Measurements from ENCODE around the gene INSL6.
"Not testable (repeated sequence)": the region's sequence is repeated elsewhere in the genome, so short reads cannot be mapped to it uniquely, and the experiment has no call there.

Gene INSL6

DNA sequence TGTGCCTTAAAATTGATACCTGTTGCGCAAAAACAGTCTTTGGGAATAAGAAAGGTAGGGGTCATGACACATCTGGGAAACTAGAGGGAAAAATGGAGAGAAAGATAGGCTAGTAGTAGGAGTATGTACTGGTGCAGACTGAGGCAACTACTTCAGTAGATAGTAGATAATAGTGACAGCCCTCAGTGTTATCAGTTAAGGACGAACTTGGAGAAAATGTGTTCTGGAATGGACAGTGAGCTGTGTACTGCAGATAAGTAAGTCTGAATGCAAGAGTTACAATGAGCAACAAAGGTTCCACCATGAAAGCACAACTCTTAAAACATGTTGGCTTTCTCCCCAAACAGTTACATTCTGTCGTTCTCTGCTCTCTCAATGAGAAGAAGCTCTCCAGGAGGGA, 6.5 kb upstream of the INSL6 start:
- DNase-seq (ENCODE audit: low read depth): no peak
- TF ChIP-seq, protein P1, sequence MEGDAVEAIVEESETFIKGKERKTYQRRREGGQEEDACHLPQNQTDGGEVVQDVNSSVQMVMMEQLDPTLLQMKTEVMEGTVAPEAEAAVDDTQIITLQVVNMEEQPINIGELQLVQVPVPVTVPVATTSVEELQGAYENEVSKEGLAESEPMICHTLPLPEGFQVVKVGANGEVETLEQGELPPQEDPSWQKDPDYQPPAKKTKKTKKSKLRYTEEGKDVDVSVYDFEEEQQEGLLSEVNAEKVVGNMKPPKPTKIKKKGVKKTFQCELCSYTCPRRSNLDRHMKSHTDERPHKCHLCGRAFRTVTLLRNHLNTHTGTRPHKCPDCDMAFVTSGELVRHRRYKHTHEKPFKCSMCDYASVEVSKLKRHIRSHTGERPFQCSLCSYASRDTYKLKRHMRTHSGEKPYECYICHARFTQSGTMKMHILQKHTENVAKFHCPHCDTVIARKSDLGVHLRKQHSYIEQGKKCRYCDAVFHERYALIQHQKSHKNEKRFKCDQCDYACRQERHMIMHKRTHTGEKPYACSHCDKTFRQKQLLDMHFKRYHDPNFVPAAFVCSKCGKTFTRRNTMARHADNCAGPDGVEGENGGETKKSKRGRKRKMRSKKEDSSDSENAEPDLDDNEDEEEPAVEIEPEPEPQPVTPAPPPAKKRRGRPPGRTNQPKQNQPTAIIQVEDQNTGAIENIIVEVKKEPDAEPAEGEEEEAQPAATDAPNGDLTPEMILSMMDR (conservative IDR thresholded peaks at IDR 0.05; ENCODE audit: control insufficient read depth, insufficient read depth, low read depth, low read length): no peak
- H3K4me3 ChIP-seq (ENCODE audit: control insufficient read depth, low read depth, low read length): no peak overlapping the region

DNA sequence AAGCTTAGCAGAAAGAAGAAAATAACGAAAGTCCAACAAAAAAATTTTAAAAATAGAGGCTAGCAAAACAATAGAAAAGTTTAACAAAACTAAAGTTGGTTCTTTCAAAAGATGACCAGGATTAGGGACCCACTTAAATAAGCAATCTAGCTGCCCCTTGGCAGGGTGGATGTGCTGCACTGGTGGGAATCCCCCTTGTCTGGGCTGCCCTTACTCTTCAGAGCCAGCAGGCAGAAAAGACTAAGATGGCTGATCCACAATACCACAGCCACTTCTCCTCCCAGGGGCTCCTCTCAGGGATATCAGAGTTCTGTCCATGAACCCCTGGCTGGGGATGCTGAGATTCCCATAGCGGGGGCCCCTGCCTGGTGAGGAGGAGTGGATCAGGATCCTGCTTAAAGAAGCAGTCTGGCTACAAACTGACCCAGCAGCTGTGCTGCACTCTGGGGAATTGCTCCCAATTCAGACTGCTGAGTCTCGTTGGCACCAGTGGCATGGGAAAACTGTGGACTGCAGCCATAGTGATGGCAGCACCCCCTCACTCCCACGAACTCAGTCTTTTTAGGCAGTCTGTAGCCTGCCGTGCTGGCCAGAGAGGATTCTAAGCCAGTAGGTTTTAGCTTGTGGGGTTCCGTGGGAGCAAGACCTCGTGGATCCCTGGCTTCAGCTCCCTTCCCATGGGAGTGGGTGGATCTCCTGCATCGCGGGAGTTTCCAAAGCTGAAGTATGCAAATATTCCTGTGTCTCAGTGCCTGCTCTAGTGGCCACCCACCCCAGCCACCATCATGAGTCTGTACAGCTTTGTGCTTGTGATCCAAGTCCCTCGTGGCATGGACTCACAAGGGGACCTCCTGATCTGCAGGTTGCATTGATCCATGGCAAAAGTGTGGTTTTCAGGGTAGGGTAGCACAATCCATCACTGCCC, 2.9 kb upstream of the INSL6 start:
- no peak for DNase-seq (ENCODE audit: low read depth)
- H3K4me3 ChIP-seq (ENCODE audit: control insufficient read depth, low read depth, low read length): no peak overlapping the region
- TF ChIP-seq, protein P1 (conservative IDR thresholded peaks at IDR 0.05; ENCODE audit: control insufficient read depth, insufficient read depth, low read depth, low read length): no peak

GRCh38 chr9:5186416-5187169, 1.2 kb upstream of the INSL6 start:
- peak; percentile 67 for DNase-seq (ENCODE audit: low read depth)
- no peak overlapping the region for H3K4me3 ChIP-seq (ENCODE audit: control insufficient read depth, low read depth, low read length)
- TF ChIP-seq, protein P1 (conservative IDR thresholded peaks at IDR 0.05; ENCODE audit: control insufficient read depth, insufficient read depth, low read depth, low read length): peak; percentile 83

DNA sequence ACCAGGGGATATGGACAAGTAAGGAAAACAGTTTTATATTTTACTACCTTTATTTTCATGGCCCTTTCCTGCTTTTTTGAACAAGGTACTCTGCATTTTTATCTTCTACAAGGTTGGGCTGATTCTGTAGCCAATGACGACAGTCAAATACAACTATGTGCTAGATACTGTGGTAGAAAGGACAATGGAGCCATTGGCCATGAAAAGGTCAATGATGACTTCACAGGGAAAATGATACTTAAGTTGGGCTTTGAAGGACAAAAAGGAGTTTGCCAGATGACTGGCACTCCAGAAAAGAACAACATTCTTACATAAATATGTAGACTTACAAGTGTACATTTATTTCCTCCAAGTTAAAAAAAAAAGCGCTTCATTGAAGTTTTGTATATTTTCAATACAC, 663 bp downstream of the INSL6 start:
- H3K4me3 ChIP-seq (ENCODE audit: control insufficient read depth, low read depth, low read length): no peak overlapping the region
- TF ChIP-seq, protein P1 (conservative IDR thresholded peaks at IDR 0.05; ENCODE audit: control insufficient read depth, insufficient read depth, low read depth, low read length): no peak
- no peak for DNase-seq (ENCODE audit: low read depth)

- not testable (repeated sequence) for DNase-seq (ENCODE audit: low read depth); H3K4me3 ChIP-seq (ENCODE audit: control insufficient read depth, low read depth, low read length)
Observed at GRCh38 chr9:5180631-5181030, 4.8 kb downstream of the INSL6 start.

GRCh38 chr9:5178126-5178805, 7.2 kb downstream of the INSL6 start:
- H3K4me3 ChIP-seq (ENCODE audit: control insufficient read depth, low read depth, low read length): no peak overlapping the region
- no peak for DNase-seq (ENCODE audit: low read depth)
- TF ChIP-seq, protein P1 (conservative IDR thresholded peaks at IDR 0.05; ENCODE audit: control insufficient read depth, insufficient read depth, low read depth, low read length): no peak
